GM23338 (cell line): ENCODE results near the gene LONP1. TPM values are rescaled to one million over a fixed set of nuclear protein-coding genes. Genes with fewer than 3 reads are reported as not detected.
"Not testable (repeated sequence)": the region's sequence is repeated elsewhere in the genome, so short reads cannot be mapped to it uniquely, and the experiment has no call there.

Experiments
- ATAC-seq: fragments of 200-7000 bp; cut with Tn5 transposase; 3 replicates; pipeline ENCODE4 v1.9.1; 2020
- DNase-seq: peaks from one replicate; pipeline ENCODE4 v3.0.0-alpha.2; 2015; ENCODE audit warnings: low spot score
- H2AFZ ChIP-seq: fragments of 200-600 bp; sonication (generic); 2 replicates; pipeline ENCODE4 v1.8.0; 2016; ENCODE audit warnings: antibody characterized with exemption, mild to moderate bottlenecking, moderate library complexity
- H3F3A ChIP-seq: fragments of 200-600 bp; sonication (generic); replicated peaks from 2 replicates; pipeline ENCODE4 v1.8.0; 2017; ENCODE audit warnings: antibody characterized with exemption, mixed run types, low read depth
- H3K27ac ChIP-seq: fragments of 200-600 bp; sonication (generic); 2 replicates; pipeline ENCODE4 v1.6.1; 2016; ENCODE audit warnings: low read depth
- H3K27me3 ChIP-seq: fragments of 200-600 bp; sonication (generic); 2 replicates; pipeline ENCODE4 v1.8.0; 2016; ENCODE audit warnings: mild to moderate bottlenecking, mixed run types, moderate library complexity; ENCODE audit not compliant: insufficient read depth
- H3K36me3 ChIP-seq: fragments of 200-600 bp; sonication (generic); 2 replicates; pipeline ENCODE4 v1.8.0; 2016; ENCODE audit warnings: mild to moderate bottlenecking; ENCODE audit not compliant: insufficient read depth
- H3K4me1 ChIP-seq: fragments of 200-600 bp; sonication (generic); 2 replicates; pipeline ENCODE4 v1.8.0; 2016; ENCODE audit warnings: mild to moderate bottlenecking, moderate library complexity; ENCODE audit not compliant: insufficient read depth
- H3K4me2 ChIP-seq: fragments of 200-600 bp; sonication (generic); 2 replicates; pipeline ENCODE4 v1.7.1; 2017; ENCODE audit warnings: mixed run types
- H3K4me3 ChIP-seq: fragments of 200-600 bp; sonication (generic); 2 replicates; pipeline ENCODE4 v1.6.1; 2016; ENCODE audit warnings: mixed run types
- H3K79me2 ChIP-seq: fragments of 200-600 bp; sonication (generic); replicated peaks from 2 replicates; pipeline ENCODE4 v1.8.0; 2017; ENCODE audit warnings: mild to moderate bottlenecking; ENCODE audit not compliant: insufficient read depth
- H3K9me2 ChIP-seq: fragments of 200-600 bp; sonication (generic); 2 replicates; pipeline ENCODE4 v1.8.0; 2017; ENCODE audit not compliant: insufficient read depth
- H4K20me1 ChIP-seq: fragments of 200-600 bp; sonication (generic); replicated peaks from 2 replicates; pipeline ENCODE4 v1.8.0; 2017; ENCODE audit warnings: mild to moderate bottlenecking; ENCODE audit not compliant: insufficient read depth
- H3K27ac Mint-ChIP-seq: 2 replicates; pipeline ENCODE4 v1.8.0; 2020; ENCODE audit warnings: inconsistent platforms, mild to moderate bottlenecking, moderate library complexity, mixed read lengths
- H3K27me3 Mint-ChIP-seq: 3 replicates; pipeline ENCODE4 v1.8.0; 2022; ENCODE audit warnings: low read depth, mild to moderate bottlenecking, moderate library complexity, mixed read lengths, inconsistent platforms; ENCODE audit not compliant: insufficient read depth, poor library complexity
- H3K36me3 Mint-ChIP-seq: 3 replicates; pipeline ENCODE4 v1.8.0; 2021; ENCODE audit warnings: low read depth, mild to moderate bottlenecking, inconsistent platforms, moderate library complexity, mixed read lengths
- H3K4me1 Mint-ChIP-seq: 3 replicates; pipeline ENCODE4 v1.8.0; 2020; ENCODE audit warnings: mild to moderate bottlenecking, inconsistent platforms, mixed read lengths
- H3K4me3 Mint-ChIP-seq: 3 replicates; pipeline ENCODE4 v1.8.0; 2021; ENCODE audit warnings: moderate library complexity, mild to moderate bottlenecking, inconsistent platforms, mixed read lengths
- H3K9me3 Mint-ChIP-seq: 3 replicates; pipeline ENCODE4 v1.8.0; 2020; ENCODE audit warnings: moderate library complexity, mild to moderate bottlenecking, inconsistent platforms, mixed read lengths
- CREB1 ChIP-seq: fragments of 250-450 bp; sonication (Bioruptor Pico); IDR thresholded peaks from 2 replicates; pipeline ENCODE4 v1.5.0; 2020; ENCODE audit warnings: low read depth, mild to moderate bottlenecking, moderate library complexity
- EZH2 ChIP-seq: fragments of 200-600 bp; sonication (generic); IDR thresholded peaks from one replicate; pipeline ENCODE4 v1.8.0; 2017; ENCODE audit warnings: antibody characterized with exemption, mild to moderate bottlenecking, low read depth; ENCODE audit not compliant: unreplicated experiment
- EZH2phosphoT487 ChIP-seq: fragments of 200-600 bp; sonication (generic); IDR thresholded peaks from one replicate; pipeline ENCODE4 v1.8.1; 2018; ENCODE audit warnings: antibody characterized with exemption; ENCODE audit not compliant: unreplicated experiment
- NANOG ChIP-seq: IDR thresholded peaks from 2 replicates; pipeline ENCODE4 v1.6.1; 2016; ENCODE audit warnings: antibody characterized with exemption, borderline replicate concordance
- polyA plus RNA-seq: library from polyadenylated mRNA; unstranded; fragments of >200 nt; fragmentation: Nextera tagmentation; extraction: Ambion mirVana; gene quantifications from 2 replicates; pipeline ENCODE4 v1.2.1, GENCODE V29; 2016
- total RNA-seq: library from RNA; depleted of rRNA; stranded (reverse); fragments of >200 nt; shearing (Covaris generic); gene quantifications from 2 replicates; pipeline ENCODE4 v1.2.3, GENCODE V29; 2014
- TF ChIP-seq, protein P1 (sequence below): IDR thresholded peaks from 2 replicates; pipeline ENCODE4 v1.6.1; 2016; ENCODE audit warnings: antibody characterized with exemption
- TF ChIP-seq, protein P2 (sequence below): IDR thresholded peaks from one replicate; pipeline ENCODE4 v1.6.1; 2018; ENCODE audit warnings: antibody characterized with exemption; ENCODE audit not compliant: unreplicated experiment

LONP1 gene
- total and polyA plus RNA-seq, 2 experiments from 2014 or later, result 68.6 to 137 TPM

DNA sequence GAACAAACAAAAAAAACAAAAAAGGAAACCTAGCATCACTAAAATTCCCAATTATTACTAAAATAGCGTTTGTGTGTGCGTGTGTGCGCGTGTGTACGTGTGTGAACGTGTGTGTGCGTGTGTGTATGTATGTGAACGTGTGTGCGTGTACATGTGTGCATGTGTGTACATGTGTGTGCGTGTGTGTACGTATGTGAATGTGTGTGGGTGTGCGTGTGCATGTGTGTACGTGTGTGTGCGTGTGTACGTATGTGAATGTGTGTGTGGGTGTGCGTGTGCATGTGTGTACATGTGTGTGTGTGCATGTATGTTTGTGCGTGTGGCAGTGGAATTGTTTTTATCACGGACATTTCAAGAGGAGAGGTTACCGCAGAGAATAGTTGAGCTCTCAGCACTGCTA lies 22.1 kb upstream of the LONP1 start:
- no peak overlapping the region for H3K4me3 ChIP-seq
- TF ChIP-seq NANOG (no peak), EZH2phosphoT487 (no peak), EZH2 (no peak)
- TF ChIP-seq, protein P1, sequence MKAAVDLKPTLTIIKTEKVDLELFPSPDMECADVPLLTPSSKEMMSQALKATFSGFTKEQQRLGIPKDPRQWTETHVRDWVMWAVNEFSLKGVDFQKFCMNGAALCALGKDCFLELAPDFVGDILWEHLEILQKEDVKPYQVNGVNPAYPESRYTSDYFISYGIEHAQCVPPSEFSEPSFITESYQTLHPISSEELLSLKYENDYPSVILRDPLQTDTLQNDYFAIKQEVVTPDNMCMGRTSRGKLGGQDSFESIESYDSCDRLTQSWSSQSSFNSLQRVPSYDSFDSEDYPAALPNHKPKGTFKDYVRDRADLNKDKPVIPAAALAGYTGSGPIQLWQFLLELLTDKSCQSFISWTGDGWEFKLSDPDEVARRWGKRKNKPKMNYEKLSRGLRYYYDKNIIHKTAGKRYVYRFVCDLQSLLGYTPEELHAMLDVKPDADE, result no peak
- no peak overlapping the region for H3K27ac Mint-ChIP-seq
- H3K4me1 Mint-ChIP-seq, result no peaks in the 10 kb centered on the region
- H3K9me3 Mint-ChIP-seq, result no peaks in the 10 kb centered on the region; the same call in 2 of the 3 replicates
- H2AFZ ChIP-seq, result no peak overlapping the region
- H4K20me1 ChIP-seq, result no peaks in the 10 kb centered on the region
- no peaks in the 10 kb centered on the region for H3K79me2 ChIP-seq
- H3K4me1 ChIP-seq, result no peaks in the 10 kb centered on the region
- no peaks in the 10 kb centered on the region for H3K9me2 ChIP-seq
- no peak for DNase-seq
- no peaks in the 10 kb centered on the region for H3K36me3 Mint-ChIP-seq
- peaks cover 3% of the 10 kb centered on the region for H3K27me3 Mint-ChIP-seq
- H3K27me3 ChIP-seq, result no peaks in the 10 kb centered on the region
- H3K4me2 ChIP-seq, result no peak overlapping the region
- no peak for ATAC-seq
- H3F3A ChIP-seq, result no peaks in the 10 kb centered on the region
- H3K27ac ChIP-seq, result no peak overlapping the region
- H3K4me3 Mint-ChIP-seq, result no peak overlapping the region
- no peaks in the 10 kb centered on the region for H3K36me3 ChIP-seq

DNA sequence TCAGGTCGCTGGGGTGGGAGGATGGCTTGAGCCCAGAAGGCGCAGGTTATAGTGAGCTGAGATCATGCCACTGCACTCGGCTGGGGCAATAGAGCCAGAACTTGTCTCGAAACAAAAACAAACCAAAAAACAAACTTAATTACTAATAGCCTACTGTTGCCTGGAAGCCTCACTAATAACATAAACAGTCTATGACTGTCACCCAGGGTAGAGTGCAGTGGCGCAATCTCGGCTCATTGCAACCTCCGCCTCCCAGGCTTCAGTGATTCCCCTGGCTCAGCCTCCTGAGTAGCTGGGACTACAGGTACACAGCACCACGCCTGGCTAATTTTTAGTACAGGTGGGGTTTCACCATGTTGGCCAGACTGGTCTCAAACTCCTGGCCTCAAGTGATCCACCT lies 18.5 kb upstream of the LONP1 start:
- H3K27ac ChIP-seq, result no peak overlapping the region
- Mint-ChIP-seq H3K27ac (no peak overlapping the region), H3K9me3 (no peaks in the 10 kb centered on the region; the same call in 2 of the 3 replicates), H3K4me3 (no peak overlapping the region), H3K36me3 (no peaks in the 10 kb centered on the region), H3K27me3 (peaks cover 2% of the 10 kb centered on the region), H3K4me1 (no peaks in the 10 kb centered on the region)
- DNase-seq, result no peak
- no peak overlapping the region for H3K4me3 ChIP-seq
- no peaks in the 10 kb centered on the region for H3K79me2 ChIP-seq
- TF ChIP-seq, protein P2, sequence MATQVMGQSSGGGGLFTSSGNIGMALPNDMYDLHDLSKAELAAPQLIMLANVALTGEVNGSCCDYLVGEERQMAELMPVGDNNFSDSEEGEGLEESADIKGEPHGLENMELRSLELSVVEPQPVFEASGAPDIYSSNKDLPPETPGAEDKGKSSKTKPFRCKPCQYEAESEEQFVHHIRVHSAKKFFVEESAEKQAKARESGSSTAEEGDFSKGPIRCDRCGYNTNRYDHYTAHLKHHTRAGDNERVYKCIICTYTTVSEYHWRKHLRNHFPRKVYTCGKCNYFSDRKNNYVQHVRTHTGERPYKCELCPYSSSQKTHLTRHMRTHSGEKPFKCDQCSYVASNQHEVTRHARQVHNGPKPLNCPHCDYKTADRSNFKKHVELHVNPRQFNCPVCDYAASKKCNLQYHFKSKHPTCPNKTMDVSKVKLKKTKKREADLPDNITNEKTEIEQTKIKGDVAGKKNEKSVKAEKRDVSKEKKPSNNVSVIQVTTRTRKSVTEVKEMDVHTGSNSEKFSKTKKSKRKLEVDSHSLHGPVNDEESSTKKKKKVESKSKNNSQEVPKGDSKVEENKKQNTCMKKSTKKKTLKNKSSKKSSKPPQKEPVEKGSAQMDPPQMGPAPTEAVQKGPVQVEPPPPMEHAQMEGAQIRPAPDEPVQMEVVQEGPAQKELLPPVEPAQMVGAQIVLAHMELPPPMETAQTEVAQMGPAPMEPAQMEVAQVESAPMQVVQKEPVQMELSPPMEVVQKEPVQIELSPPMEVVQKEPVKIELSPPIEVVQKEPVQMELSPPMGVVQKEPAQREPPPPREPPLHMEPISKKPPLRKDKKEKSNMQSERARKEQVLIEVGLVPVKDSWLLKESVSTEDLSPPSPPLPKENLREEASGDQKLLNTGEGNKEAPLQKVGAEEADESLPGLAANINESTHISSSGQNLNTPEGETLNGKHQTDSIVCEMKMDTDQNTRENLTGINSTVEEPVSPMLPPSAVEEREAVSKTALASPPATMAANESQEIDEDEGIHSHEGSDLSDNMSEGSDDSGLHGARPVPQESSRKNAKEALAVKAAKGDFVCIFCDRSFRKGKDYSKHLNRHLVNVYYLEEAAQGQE, result no peak
- no peak for TF ChIP-seq CREB1 (CRISPR knock-in tag)
- ATAC-seq, result no peak
- no peaks in the 10 kb centered on the region for H4K20me1 ChIP-seq
- no peaks in the 10 kb centered on the region for H3F3A ChIP-seq
- H2AFZ ChIP-seq, result no peak overlapping the region
- no peaks in the 10 kb centered on the region for H3K4me1 ChIP-seq
- no peaks in the 10 kb centered on the region for H3K27me3 ChIP-seq
- no peak overlapping the region for H3K4me2 ChIP-seq
- H3K36me3 ChIP-seq, result no peaks in the 10 kb centered on the region
- no peaks in the 10 kb centered on the region for H3K9me2 ChIP-seq

DNA sequence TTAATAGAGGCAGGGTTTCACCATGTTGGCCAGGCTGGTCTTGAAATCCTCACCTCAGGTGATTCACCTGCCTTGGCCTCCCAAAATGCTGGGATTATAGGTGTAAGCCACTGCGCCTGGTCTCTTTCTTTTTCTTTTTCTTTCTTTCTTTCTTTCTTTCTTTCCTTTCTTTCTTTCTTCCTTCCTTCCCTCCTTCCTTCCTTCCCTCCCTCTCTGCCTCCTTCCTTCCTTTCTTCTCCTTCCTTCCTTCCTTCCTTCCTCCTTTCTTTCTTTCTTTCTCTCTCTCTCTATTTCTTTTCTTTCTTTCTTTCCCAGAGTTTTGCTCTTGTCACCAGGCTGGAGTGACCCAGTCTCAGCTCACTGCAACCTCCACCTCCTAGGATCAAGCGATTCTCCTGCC lies 13.2 kb upstream of the LONP1 start:
- H2AFZ ChIP-seq, H3F3A ChIP-seq, H4K20me1 ChIP-seq, H3K27ac Mint-ChIP-seq, H3K4me1 ChIP-seq, H3K36me3 ChIP-seq, H3K4me2 ChIP-seq, H3K4me1 Mint-ChIP-seq, H3K27me3 ChIP-seq, DNase-seq, H3K4me3 Mint-ChIP-seq, ATAC-seq, H3K79me2 ChIP-seq, H3K4me3 ChIP-seq, H3K36me3 Mint-ChIP-seq, H3K9me2 ChIP-seq, H3K27me3 Mint-ChIP-seq, H3K27ac ChIP-seq, H3K9me3 Mint-ChIP-seq: not testable (repeated sequence)
